DMS 273 (cell line): ENCODE results near the gene SCUBE2.
"Not testable (repeated sequence)": the region's sequence is repeated elsewhere in the genome, so short reads cannot be mapped to it uniquely, and the experiment has no call there.

ENCODE experiments used
- DNase-seq: peaks from one replicate; lab custom pipeline; 2025; ENCODE audit not compliant: unreplicated experiment; lab: John Stamatoyannopoulos, UW

Gene SCUBE2

GRCh38 chr11:9109858-9110731, 18.7 kb upstream of the SCUBE2 start:
- no peak for DNase-seq

- DNase-seq = no peak
These were observed 13.2 kb upstream of the SCUBE2 start for GRCh38 chr11:9104580-9104979.

GRCh38 chr11:9103542-9104276, 12.3 kb upstream of the SCUBE2 start:
- no peak for DNase-seq

- peak; percentile 36 for DNase-seq
These were observed 8.2 kb upstream of the SCUBE2 start for GRCh38 chr11:9099617-9100016.

- not testable (repeated sequence) for DNase-seq
These were observed 7.1 kb upstream of the SCUBE2 start for GRCh38 chr11:9098455-9098854.

- not testable (repeated sequence) for DNase-seq
These were observed 6.0 kb upstream of the SCUBE2 start for GRCh38 chr11:9097186-9097943.

- no peak for DNase-seq
These were observed 5.0 kb upstream of the SCUBE2 start for GRCh38 chr11:9096427-9096826.

- DNase-seq = peak; percentile 22
These were observed 4.0 kb upstream of the SCUBE2 start for GRCh38 chr11:9095421-9095820.

GRCh38 chr11:9094420-9094819, 3.0 kb upstream of the SCUBE2 start:
- DNase-seq = no peak

GRCh38 chr11:9092853-9093778, 1.7 kb upstream of the SCUBE2 start:
- DNase-seq = peak; percentile 34

GRCh38 chr11:9092072-9092471, 673 bp upstream of the SCUBE2 start:
- no peak for DNase-seq

- no peak for DNase-seq
These were observed 833 bp downstream of the SCUBE2 start for GRCh38 chr11:9090488-9091043.

- DNase-seq = no peak
These were observed 1.8 kb downstream of the SCUBE2 start for GRCh38 chr11:9089636-9090035.

- DNase-seq = no peak
These were observed 2.3 kb downstream of the SCUBE2 start for GRCh38 chr11:9089061-9089460.

- DNase-seq = no peak
These were observed 8.8 kb downstream of the SCUBE2 start for GRCh38 chr11:9082575-9082974.

GRCh38 chr11:9081153-9081552, 10.2 kb downstream of the SCUBE2 start:
- no peak for DNase-seq

- no peak for DNase-seq
These were observed 13.0 kb downstream of the SCUBE2 start for GRCh38 chr11:9078113-9079086.

- DNase-seq = peak; percentile 25
These were observed 14.2 kb downstream of the SCUBE2 start for GRCh38 chr11:9077164-9077563.

GRCh38 chr11:9076661-9077060, 14.7 kb downstream of the SCUBE2 start:
- peak; percentile 26 for DNase-seq
